Measurements from ENCODE around the gene PPM1H. TPM values are rescaled to one million over a fixed set of nuclear protein-coding genes. Genes with fewer than 3 reads are reported as not detected.

Gene PPM1H
- total and polyA plus RNA-seq, 2 donors (not counting 1 experiment from before 2014, with no cell fraction given), result 0.01 TPM; not detected in 1

- H3K27ac ChIP-seq (ENCODE audit: low read length in 2 of 2), result no peak overlapping the region
- no peak for ATAC-seq (ENCODE audit: low read depth)
- no peaks in the 10 kb centered on the region for H3K36me3 ChIP-seq (replicated peaks in 1 of 2; ENCODE audit: control extremely low read depth in 1 of 2, control insufficient read depth in 1 of 2, extremely low read depth in 1 of 2, insufficient read depth in 2 of 2, low read length in 1 of 2)
- Mint-ChIP-seq H3K4me1 (no peaks in the 10 kb centered on the region), H3K9me3 (ENCODE audit: insufficient read depth) (no peaks in the 10 kb centered on the region), H3K27me3 (no peaks in the 10 kb centered on the region), H3K27ac (no peak overlapping the region), H3K4me3 (no peak overlapping the region)
- POLR2A ChIA-PET, result no interaction called here
- H3K4me3 ChIP-seq (ENCODE audit: control extremely low read depth in 1 of 5, extremely low read depth in 1 of 5, insufficient read depth in 1 of 5, low read depth in 2 of 5, low read length in 4 of 5), result no peak overlapping the region
- H4K20me1 ChIP-seq (ENCODE audit: control insufficient read depth, insufficient read depth, low read length, poor library complexity, severe bottlenecking), result no peaks in the 10 kb centered on the region
- H2AFZ ChIP-seq (ENCODE audit: insufficient read depth, low read depth, low read length, poor library complexity, severe bottlenecking), result no peak overlapping the region
- no peak for DNase-seq
- H3K4me2 ChIP-seq (replicated peaks; ENCODE audit: low read depth, low read length, poor library complexity, severe bottlenecking), result no peak overlapping the region
- H3K4me1 ChIP-seq (ENCODE audit: control insufficient read depth in 2 of 2, insufficient read depth in 2 of 2, low read length in 2 of 2), result no peaks in the 10 kb centered on the region
- no peaks in the 10 kb centered on the region for H3K79me2 ChIP-seq (ENCODE audit: control insufficient read depth, insufficient read depth, low read length)
- H3K9ac ChIP-seq (ENCODE audit: low read length), result no peak overlapping the region
- no peaks in the 10 kb centered on the region for H3K27me3 ChIP-seq (replicated peaks in 1 of 4; ENCODE audit: control extremely low read depth in 1 of 4, control insufficient read depth in 3 of 4, insufficient read depth in 4 of 4, low read length in 3 of 4)
- no peak for TF ChIP-seq EZH2 (IDR thresholded peaks at IDR 0.05; ENCODE audit: borderline replicate concordance, insufficient read depth, low read depth, low read length, poor library complexity, severe bottlenecking)
- no peak for TF ChIP-seq CTCF (IDR thresholded peaks at IDR 0.05)
- H3K9me3 ChIP-seq (ENCODE audit: control extremely low read depth in 1 of 3, control insufficient read depth in 2 of 3, insufficient read depth in 1 of 3, low read length in 2 of 3), result no peaks in the 10 kb centered on the region
- 94% methylated on average over 12 of the region's 14 CpGs for WGBS (ENCODE audit: insufficient coverage)
- intact Hi-C loops (cut with micrococcal nuclease), result no loop called here
- CTCF ChIA-PET, result no interaction called here
Measured at GRCh38 chr12:62714774-62715721, 219.9 kb downstream of the PPM1H start.

- no peaks in the 10 kb centered on the region for H3K79me2 ChIP-seq (ENCODE audit: control insufficient read depth, insufficient read depth, low read length)
- H3K27ac Mint-ChIP-seq, result no peak overlapping the region
- 93% methylated on average over 5 of the region's 8 CpGs for WGBS (ENCODE audit: insufficient coverage)
- no peaks in the 10 kb centered on the region for H3K27me3 Mint-ChIP-seq
- no peaks in the 10 kb centered on the region for H4K20me1 ChIP-seq (ENCODE audit: control insufficient read depth, insufficient read depth, low read length, poor library complexity, severe bottlenecking)
- ChIA-PET CTCF (no interaction called here), POLR2A (no interaction called here)
- H3K4me3 ChIP-seq (ENCODE audit: control extremely low read depth in 1 of 5, extremely low read depth in 1 of 5, insufficient read depth in 1 of 5, low read depth in 2 of 5, low read length in 4 of 5), result no peak overlapping the region
- no peak for TF ChIP-seq CTCF (IDR thresholded peaks at IDR 0.05)
- TF ChIP-seq EZH2 (IDR thresholded peaks at IDR 0.05; ENCODE audit: borderline replicate concordance, insufficient read depth, low read depth, low read length, poor library complexity, severe bottlenecking), result no peak
- DNase-seq (no peak), ATAC-seq (ENCODE audit: low read depth) (no peak)
- H3K9me3 ChIP-seq (ENCODE audit: control extremely low read depth in 1 of 3, control insufficient read depth in 2 of 3, insufficient read depth in 1 of 3, low read length in 2 of 3), result no peaks in the 10 kb centered on the region
- intact Hi-C loops (cut with micrococcal nuclease), result no loop called here
- H3K4me3 Mint-ChIP-seq, result no peak overlapping the region
- H3K9me3 Mint-ChIP-seq (ENCODE audit: insufficient read depth), result no peaks in the 10 kb centered on the region
- H3K4me1 Mint-ChIP-seq, result no peaks in the 10 kb centered on the region
- H2AFZ ChIP-seq (ENCODE audit: insufficient read depth, low read depth, low read length, poor library complexity, severe bottlenecking), result no peak overlapping the region
- H3K36me3 ChIP-seq (replicated peaks in 1 of 2; ENCODE audit: control extremely low read depth in 1 of 2, control insufficient read depth in 1 of 2, extremely low read depth in 1 of 2, insufficient read depth in 2 of 2, low read length in 1 of 2), result no peaks in the 10 kb centered on the region
- H3K27me3 ChIP-seq (replicated peaks in 1 of 4; ENCODE audit: control extremely low read depth in 1 of 4, control insufficient read depth in 3 of 4, insufficient read depth in 4 of 4, low read length in 3 of 4), result no peaks in the 10 kb centered on the region
- no peak overlapping the region for H3K27ac ChIP-seq (ENCODE audit: low read length in 2 of 2)
- no peak overlapping the region for H3K9ac ChIP-seq (ENCODE audit: low read length)
- H3K4me1 ChIP-seq (ENCODE audit: control insufficient read depth in 2 of 2, insufficient read depth in 2 of 2, low read length in 2 of 2), result no peaks in the 10 kb centered on the region
- H3K4me2 ChIP-seq (replicated peaks; ENCODE audit: low read depth, low read length, poor library complexity, severe bottlenecking), result no peak overlapping the region
Measured at GRCh38 chr12:62714181-62714773, 220.7 kb downstream of the PPM1H start.

All from B cell (primary cell).